Right ventricle myocardium inferior (tissue), 1 donor: ENCODE data around the gene MCTS1. TPM values are rescaled to one million over a fixed set of nuclear protein-coding genes. Genes with fewer than 3 reads are reported as not detected.
"Not testable (repeated sequence)": the region's sequence is repeated elsewhere in the genome, so short reads cannot be mapped to it uniquely, and the experiment has no call there.

Source experiments
- ATAC-seq: fragments of 200-7000 bp; cut with Tn5 transposase; one replicate; pipeline ENCODE4 v1.9.1; 2020; ENCODE audit warnings: mild to moderate bottlenecking, moderate library complexity
- DNase-seq: peaks from one replicate; pipeline ENCODE4 v3.0.0; 2021; ENCODE audit errors: missing footprints
- intact Hi-C: fragments of 100-400 bp; cut with DNase I; formaldehyde crosslinking; loops from one replicate; pipeline ENCODE4 v1.11.0; 2022
- long read RNA-seq: library from polyadenylated mRNA; unstranded; transcript quantifications from one replicate; pipeline ENCODE4 v2.0.0, GENCODE V29; 2021
- total RNA-seq: library from RNA; stranded (reverse); fragmentation: NEBNext Ultra II Directional; extraction: Animal tissue kit (Norgen Biotek cat#: 25700); gene quantifications from one replicate; pipeline ENCODE4 v1.2.1, GENCODE V29; 2021
- donor health status: DM: no; HTN: yes; CAD: no; lungs with severe emphysema.

MCTS1 gene
- total RNA-seq: 33.8 TPM
- long read RNA-seq, transcript MCTS1-202 (6 exons, 1,018 nt): major isoform, 6 of 10 reads
- long read RNA-seq, partial matches to known transcripts: 0 of 10 reads
- long read RNA-seq, other reads (novel, unspliced or antisense): 2 of 10 reads

GRCh38 chrX:120603707-120604360 is at the start of gene MCTS1:
TSS of gene MCTS1 (plus strand) at chrX:120604101. CDS start at chrX:120604237, 136 bp downstream.
- DNase-seq (peak; percentile 87), ATAC-seq (peak; percentile 97)
- intact Hi-C loops: loop anchor here (1.0 kb wide), 1 partner anchor 43 kb away; no protein-coding TSS in a partner anchor

- ATAC-seq (no peak), DNase-seq (no peak)
- intact Hi-C loops: no loop called here
Measured at GRCh38 chrX:120556251-120556650, 47.6 kb upstream of the MCTS1 start.

- intact Hi-C loops: loop anchor here (2.0 to 5.0 kb wide), 2 partner anchors 71 to 73 kb away; partner anchors contain the start of gene C1GALT1C1
- ATAC-seq: no peak
- DNase-seq: no peak
Measured at GRCh38 chrX:120559804-120560203, 44.1 kb upstream of the MCTS1 start.

GRCh38 chrX:120560405-120560841 is 43.5 kb upstream of the MCTS1 start:
- intact Hi-C loops: loop anchor here (2.0 to 5.0 kb wide), 2 partner anchors 70 to 73 kb away; partner anchors contain the start of gene C1GALT1C1
- peak; percentile 52 for ATAC-seq
- no peak for DNase-seq

GRCh38 chrX:120560842-120561633 is 42.9 kb upstream of the MCTS1 start, which contains the start of gene CUL4B:
TSS of gene CUL4B (minus strand) at chrX:120560962. CDS start at chrX:120560638, 324 bp downstream.
- peak; percentile 96 for ATAC-seq
- peak; percentile 95 for DNase-seq
- intact Hi-C loops: loop anchor here (1.0 to 5.0 kb wide), 3 partner anchors 42 to 74 kb away; partner anchors contain the start of gene C1GALT1C1

GRCh38 chrX:120561634-120562568 is 42.0 kb upstream of the MCTS1 start:
- DNase-seq (no peak), ATAC-seq (no peak)
- intact Hi-C loops: loop anchor here (1.0 to 5.0 kb wide), 3 partner anchors 41 to 75 kb away; partner anchors contain the start of gene C1GALT1C1

GRCh38 chrX:120562569-120562926 is 41.4 kb upstream of the MCTS1 start:
- DNase-seq (no peak), ATAC-seq (no peak)
- intact Hi-C loops: loop anchor here (5.0 kb wide), 1 partner anchor 75 kb away; no protein-coding TSS in a partner anchor

- intact Hi-C loops: loop anchor here (5.0 kb wide), 1 partner anchor 78 kb away; no protein-coding TSS in a partner anchor
Measured at GRCh38 chrX:120564925-120565324, 39.0 kb upstream of the MCTS1 start.

GRCh38 chrX:120566817-120567216 is 37.1 kb upstream of the MCTS1 start:
- intact Hi-C loops: no loop called here
- DNase-seq: no peak
- ATAC-seq: no peak

More at GRCh38 chrX:120564925-120565324, 39.0 kb upstream of the MCTS1 start:
- no peak for ATAC-seq
- DNase-seq: no peak

- intact Hi-C loops: no loop called here
- ATAC-seq (no peak), DNase-seq (no peak)
Measured at GRCh38 chrX:120568035-120568434, 35.9 kb upstream of the MCTS1 start.

- ATAC-seq: no peak
- no peak for DNase-seq
- intact Hi-C loops: no loop called here
Measured at GRCh38 chrX:120568609-120569008, 35.3 kb upstream of the MCTS1 start.

GRCh38 chrX:120570011-120570600 is 33.8 kb upstream of the MCTS1 start:
- intact Hi-C loops: no loop called here
- no peak for DNase-seq
- no peak for ATAC-seq

- intact Hi-C loops, ATAC-seq, DNase-seq: not testable (repeated sequence)
Measured at GRCh38 chrX:120573806-120574205, 30.1 kb upstream of the MCTS1 start.

GRCh38 chrX:120575379-120576114 is 28.4 kb upstream of the MCTS1 start:
- intact Hi-C loops: no loop called here
- DNase-seq: no peak
- no peak for ATAC-seq

GRCh38 chrX:120585702-120586101 is 18.2 kb upstream of the MCTS1 start:
- intact Hi-C loops: no loop called here
- no peak for DNase-seq
- ATAC-seq: no peak

GRCh38 chrX:120604361-120604782 is 471 bp downstream of the MCTS1 start:
- ATAC-seq: peak; percentile 70
- DNase-seq: no peak
- intact Hi-C loops: no loop called here

GRCh38 chrX:120612086-120612485 is 8.2 kb downstream of the MCTS1 start:
- no peak for ATAC-seq
- intact Hi-C loops: no loop called here
- DNase-seq: no peak
